ENCODE measurements around the gene VPS54. TPM values are rescaled to one million over a fixed set of nuclear protein-coding genes. Genes with fewer than 3 reads are reported as not detected.

Gene VPS54
- 14.6 and 15.9 TPM in 2 replicates for polyA plus RNA-seq (2013)

- H3K4me2 ChIP-seq (ENCODE audit: low read length): peak within 1 kb of the TSS; percentile 80
- H3K27me3 ChIP-seq (ENCODE audit: insufficient read depth, low read length): no peaks in the 10 kb centered on the region
- H3K79me1 ChIP-seq (ENCODE audit: low read length): peaks cover 19% of the 10 kb centered on the region
- H4K12ac ChIP-seq (ENCODE audit: low read depth, low read length): peak within 1 kb of the TSS; percentile 96
- peak within 1 kb of the TSS; percentile 88 for H3K4me3 ChIP-seq (ENCODE audit: low read depth, low read length)
- peak within 1 kb of the TSS; percentile 73 for H3K4ac ChIP-seq (ENCODE audit: low read depth, low read length)
- peak within 1 kb of the TSS; percentile 32 for H2BK12ac ChIP-seq (ENCODE audit: low read length)
- no peaks in the 10 kb centered on the region for H3K9me3 ChIP-seq (ENCODE audit: insufficient read depth, low read depth, low read length)
- peaks cover 16% of the 10 kb centered on the region for H3K79me2 ChIP-seq (ENCODE audit: control insufficient read depth, insufficient read depth, low read length, poor library complexity)
- peaks cover 3 to 9% of the 10 kb centered on the region in 2 experiments for H3K4me1 ChIP-seq (ENCODE audit: control insufficient read depth in 1 of 2, insufficient read depth in 2 of 2, low read length in 2 of 2)
- peak within 1 kb of the TSS; percentile 92 for H2AFZ ChIP-seq (ENCODE audit: insufficient read depth, low read length, poor library complexity)
- peak; percentile 40 to 64 for DNase-seq
- no peak within 1 kb of the TSS for H2AK5ac ChIP-seq (ENCODE audit: low read length)
- H3K14ac ChIP-seq (ENCODE audit: low read length): peak within 1 kb of the TSS; percentile 75
- H2BK120ac ChIP-seq (ENCODE audit: insufficient read depth, low read length, poor library complexity): peak within 1 kb of the TSS; percentile 77
- H3K36me3 ChIP-seq (ENCODE audit: control insufficient read depth in 1 of 2, insufficient read depth in 2 of 2, low read length in 2 of 2): no peaks in the 10 kb centered on the region
- WGBS (ENCODE audit: extremely low coverage, insufficient coverage, insufficient read length): no CpG with 5 or more reads among the region's 77 CpGs
- H3K27ac ChIP-seq (ENCODE audit: low read depth, low read length): peak within 1 kb of the TSS; percentile 99
- H3K9ac ChIP-seq (ENCODE audit: low read length): peak within 1 kb of the TSS; percentile 95
- H4K91ac ChIP-seq (ENCODE audit: low read depth, low read length): peak within 1 kb of the TSS; percentile 95
- H3K23ac ChIP-seq (ENCODE audit: low read length): no peak within 1 kb of the TSS
- H2BK5ac ChIP-seq (ENCODE audit: low read depth, low read length, poor library complexity): peak within 1 kb of the TSS; percentile 85
- peak within 1 kb of the TSS; percentile 98 for H3K18ac ChIP-seq (ENCODE audit: low read length)
- H4K8ac ChIP-seq (ENCODE audit: low read depth, low read length): peak within 1 kb of the TSS; percentile 83
Observed at GRCh38 chr2:64019083-64019974, at the start of gene VPS54. Gene VPS54, minus strand, starts transcription at chr2:64019428. Its CDS starts 35,429 bp downstream, at chr2:63983999.

- no peak for DNase-seq
- Histone ChIP-seq H3K36me3 (ENCODE audit: control insufficient read depth in 1 of 2, insufficient read depth in 2 of 2, low read length in 2 of 2) (no peaks in the 10 kb centered on the region), H3K79me1 (ENCODE audit: low read length) (peaks cover 4% of the 10 kb centered on the region), H2BK12ac (ENCODE audit: low read length) (no peak overlapping the region), H3K9ac (ENCODE audit: low read length) (no peak overlapping the region), H3K23ac (ENCODE audit: low read length) (no peak overlapping the region), H3K4ac (ENCODE audit: low read depth, low read length) (no peak overlapping the region), H3K9me3 (ENCODE audit: insufficient read depth, low read depth, low read length) (no peaks in the 10 kb centered on the region), H2AFZ (ENCODE audit: insufficient read depth, low read length, poor library complexity) (no peak overlapping the region), H3K79me2 (ENCODE audit: control insufficient read depth, insufficient read depth, low read length, poor library complexity) (no peaks in the 10 kb centered on the region), H3K18ac (ENCODE audit: low read length) (no peak overlapping the region), H3K4me3 (ENCODE audit: low read depth, low read length) (no peak overlapping the region), H3K27me3 (ENCODE audit: insufficient read depth, low read length) (no peaks in the 10 kb centered on the region), H3K4me1 (ENCODE audit: control insufficient read depth in 1 of 2, insufficient read depth in 2 of 2, low read length in 2 of 2) (peaks cover 7 to 17% of the 10 kb centered on the region in 2 experiments), H4K8ac (ENCODE audit: low read depth, low read length) (no peak overlapping the region), H3K27ac (ENCODE audit: low read depth, low read length) (no peak overlapping the region), H2BK120ac (ENCODE audit: insufficient read depth, low read length, poor library complexity) (no peak overlapping the region), H4K12ac (ENCODE audit: low read depth, low read length) (no peak overlapping the region), H2AK5ac (ENCODE audit: low read length) (no peak overlapping the region), H4K91ac (ENCODE audit: low read depth, low read length) (no peak overlapping the region), H3K14ac (ENCODE audit: low read length) (no peak overlapping the region), H3K4me2 (ENCODE audit: low read length) (no peak overlapping the region), H2BK5ac (ENCODE audit: low read depth, low read length, poor library complexity) (no peak overlapping the region)
- WGBS (ENCODE audit: extremely low coverage, insufficient coverage, insufficient read length): no CpG with 5 or more reads among the region's 1 CpG
Observed at GRCh38 chr2:64067326-64067725, 48.1 kb upstream of the VPS54 start.

- Histone ChIP-seq H3K4me1 (ENCODE audit: control insufficient read depth in 1 of 2, insufficient read depth in 2 of 2, low read length in 2 of 2) (peaks cover 7 to 17% of the 10 kb centered on the region in 2 experiments), H2BK5ac (ENCODE audit: low read depth, low read length, poor library complexity) (peak overlapping the region; percentile 16), H3K9me3 (ENCODE audit: insufficient read depth, low read depth, low read length) (no peaks in the 10 kb centered on the region), H3K23ac (ENCODE audit: low read length) (no peak overlapping the region), H3K18ac (ENCODE audit: low read length) (no peak overlapping the region), H3K9ac (ENCODE audit: low read length) (no peak overlapping the region), H3K4me2 (ENCODE audit: low read length) (no peak overlapping the region), H4K8ac (ENCODE audit: low read depth, low read length) (peak overlapping the region; percentile 11), H3K79me2 (ENCODE audit: control insufficient read depth, insufficient read depth, low read length, poor library complexity) (no peaks in the 10 kb centered on the region), H4K12ac (ENCODE audit: low read depth, low read length) (no peak overlapping the region), H3K4ac (ENCODE audit: low read depth, low read length) (no peak overlapping the region), H4K91ac (ENCODE audit: low read depth, low read length) (peak overlapping the region; percentile 2), H2BK120ac (ENCODE audit: insufficient read depth, low read length, poor library complexity) (no peak overlapping the region), H3K4me3 (ENCODE audit: low read depth, low read length) (no peak overlapping the region), H2BK12ac (ENCODE audit: low read length) (peak overlapping the region; percentile 77), H3K36me3 (ENCODE audit: control insufficient read depth in 1 of 2, insufficient read depth in 2 of 2, low read length in 2 of 2) (no peaks in the 10 kb centered on the region), H3K27me3 (ENCODE audit: insufficient read depth, low read length) (no peaks in the 10 kb centered on the region), H2AFZ (ENCODE audit: insufficient read depth, low read length, poor library complexity) (no peak overlapping the region), H3K27ac (ENCODE audit: low read depth, low read length) (no peak overlapping the region), H3K79me1 (ENCODE audit: low read length) (peaks cover 4% of the 10 kb centered on the region), H2AK5ac (ENCODE audit: low read length) (no peak overlapping the region), H3K14ac (ENCODE audit: low read length) (no peak overlapping the region)
- WGBS (ENCODE audit: extremely low coverage, insufficient coverage, insufficient read length): no CpG with 5 or more reads among the region's 6 CpGs
- DNase-seq: peak; percentile 72 to 86
Observed at GRCh38 chr2:64065516-64065915, 46.3 kb upstream of the VPS54 start.

- H4K8ac ChIP-seq (ENCODE audit: low read depth, low read length): no peak overlapping the region
- no peak overlapping the region for H3K14ac ChIP-seq (ENCODE audit: low read length)
- H3K23ac ChIP-seq (ENCODE audit: low read length): no peak overlapping the region
- H3K79me2 ChIP-seq (ENCODE audit: control insufficient read depth, insufficient read depth, low read length, poor library complexity): no peaks in the 10 kb centered on the region
- peak overlapping the region; percentile 2 for H3K27ac ChIP-seq (ENCODE audit: low read depth, low read length)
- no peak overlapping the region for H3K4me3 ChIP-seq (ENCODE audit: low read depth, low read length)
- no peaks in the 10 kb centered on the region for H3K9me3 ChIP-seq (ENCODE audit: insufficient read depth, low read depth, low read length)
- no peaks in the 10 kb centered on the region for H3K27me3 ChIP-seq (ENCODE audit: insufficient read depth, low read length)
- H3K18ac ChIP-seq (ENCODE audit: low read length): no peak overlapping the region
- no peak overlapping the region for H3K9ac ChIP-seq (ENCODE audit: low read length)
- H3K79me1 ChIP-seq (ENCODE audit: low read length): peaks cover 4% of the 10 kb centered on the region
- no peak overlapping the region for H2AK5ac ChIP-seq (ENCODE audit: low read length)
- H4K12ac ChIP-seq (ENCODE audit: low read depth, low read length): no peak overlapping the region
- H3K4me2 ChIP-seq (ENCODE audit: low read length): no peak overlapping the region
- no peaks in the 10 kb centered on the region for H3K36me3 ChIP-seq (ENCODE audit: control insufficient read depth in 1 of 2, insufficient read depth in 2 of 2, low read length in 2 of 2)
- H2BK120ac ChIP-seq (ENCODE audit: insufficient read depth, low read length, poor library complexity): no peak overlapping the region
- no CpG with 5 or more reads among the region's 4 CpGs for WGBS (ENCODE audit: extremely low coverage, insufficient coverage, insufficient read length)
- H4K91ac ChIP-seq (ENCODE audit: low read depth, low read length): no peak overlapping the region
- H3K4ac ChIP-seq (ENCODE audit: low read depth, low read length): no peak overlapping the region
- H2BK5ac ChIP-seq (ENCODE audit: low read depth, low read length, poor library complexity): no peak overlapping the region
- H2AFZ ChIP-seq (ENCODE audit: insufficient read depth, low read length, poor library complexity): no peak overlapping the region
- H3K4me1 ChIP-seq (ENCODE audit: control insufficient read depth in 1 of 2, insufficient read depth in 2 of 2, low read length in 2 of 2): peaks cover 7 to 17% of the 10 kb centered on the region in 2 experiments
- no peak for DNase-seq
- H2BK12ac ChIP-seq (ENCODE audit: low read length): no peak overlapping the region
Observed at GRCh38 chr2:64063924-64064331, 44.7 kb upstream of the VPS54 start.
